Inferior parietal cortex (tissue), 1 donor: ENCODE results near the gene CFAP206.

Experiments used
- DNase-seq: peaks from one replicate; pipeline ENCODE4 v3.0.0-alpha.2; 2016; ENCODE audit errors: extremely low spot score

The CFAP206 gene

DNA sequence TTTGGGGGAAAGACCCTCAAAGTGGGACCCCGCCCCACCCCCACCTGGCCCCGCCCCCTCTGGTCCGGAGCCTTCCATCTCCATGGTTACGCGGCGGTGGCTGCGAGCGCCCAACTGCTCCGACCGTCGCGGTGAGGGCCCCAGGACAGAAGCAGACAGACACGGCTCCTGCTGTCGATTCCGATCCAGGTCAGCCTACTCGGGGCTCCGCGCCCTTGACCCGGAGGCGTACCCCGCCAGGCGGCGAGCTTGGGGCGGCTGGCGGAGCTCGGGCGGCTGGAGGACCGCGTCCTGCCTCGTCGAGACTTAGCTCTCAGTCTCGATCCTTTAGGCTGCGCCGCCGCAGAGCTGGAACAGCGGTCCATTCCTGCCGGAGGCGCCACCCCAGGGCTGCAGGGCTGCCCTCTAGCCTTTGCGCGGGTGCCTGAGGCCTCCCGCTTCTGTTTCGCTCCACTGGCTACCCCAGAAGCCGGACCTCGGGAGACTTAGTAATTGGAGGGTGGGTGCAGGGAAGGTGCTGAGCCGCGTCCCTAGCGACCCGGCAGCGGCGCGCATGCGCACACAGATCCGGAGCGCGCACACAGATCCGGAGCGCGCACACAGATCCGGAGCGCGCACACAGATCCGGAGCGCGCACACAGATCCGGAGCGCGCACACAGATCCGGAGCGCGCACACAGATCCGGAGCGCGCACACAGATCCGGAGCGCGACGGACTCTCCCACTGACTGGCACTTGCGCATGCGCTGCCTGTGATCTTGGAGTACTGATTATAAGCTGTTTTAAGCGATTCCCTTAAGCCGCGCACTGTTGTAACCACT, at the start of gene CFAP206:
Gene CFAP206, plus strand, starts transcription at position 72 of the 820 bp plus-strand sequence. CDS start 1,868 bp downstream, outside the sequence.
- DNase-seq: peak; percentile 87

GRCh38 chr6:87364602-87365252, 43.0 kb upstream of the CFAP206 start:
- peak; percentile 9 for DNase-seq

GRCh38 chr6:87366072-87366827, 41.5 kb upstream of the CFAP206 start:
- no peak for DNase-seq

DNA sequence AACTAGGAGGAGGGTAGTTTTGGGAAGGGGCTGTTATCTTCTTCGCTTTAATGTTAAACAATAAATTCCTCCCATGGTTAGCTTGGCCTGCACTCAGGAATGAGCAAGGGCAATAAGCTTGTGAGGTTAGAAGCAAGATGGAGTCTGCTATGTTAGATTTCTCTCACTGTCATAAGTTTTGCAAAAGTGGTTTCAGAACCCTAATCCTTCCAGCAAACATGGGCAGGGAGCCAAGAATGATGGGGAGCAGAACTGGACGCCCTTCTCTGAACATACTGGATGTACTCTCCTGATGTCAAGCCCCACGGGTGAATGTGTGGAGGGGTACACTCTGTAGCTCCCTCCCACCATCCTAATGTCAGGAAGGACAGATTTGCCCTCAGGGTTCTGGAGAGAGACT, 40.9 kb upstream of the CFAP206 start:
- no peak for DNase-seq

GRCh38 chr6:87373377-87373776, 34.4 kb upstream of the CFAP206 start:
- DNase-seq: no peak

DNA sequence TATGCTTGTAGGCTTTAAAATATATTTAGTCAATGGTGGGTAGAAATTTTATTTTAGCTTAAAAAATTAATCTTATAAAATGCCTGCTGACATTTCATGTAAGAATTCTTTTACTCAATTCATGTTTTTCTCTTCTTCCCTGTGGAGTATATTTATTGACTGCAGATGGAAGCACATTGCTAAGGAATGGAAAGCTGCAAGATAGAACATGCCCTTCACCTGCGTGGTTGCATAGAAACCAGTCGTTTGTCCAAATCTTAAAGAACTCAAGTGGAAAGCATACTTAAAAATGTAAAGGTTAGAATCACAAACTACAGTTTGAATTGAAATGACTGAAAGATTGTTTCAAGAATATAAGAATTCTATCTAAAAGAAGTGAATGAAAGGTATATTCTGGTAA, 32.5 kb upstream of the CFAP206 start:
- DNase-seq: no peak

- DNase-seq: no peak
Observed at GRCh38 chr6:87376643-87377042, 31.1 kb upstream of the CFAP206 start.

DNA sequence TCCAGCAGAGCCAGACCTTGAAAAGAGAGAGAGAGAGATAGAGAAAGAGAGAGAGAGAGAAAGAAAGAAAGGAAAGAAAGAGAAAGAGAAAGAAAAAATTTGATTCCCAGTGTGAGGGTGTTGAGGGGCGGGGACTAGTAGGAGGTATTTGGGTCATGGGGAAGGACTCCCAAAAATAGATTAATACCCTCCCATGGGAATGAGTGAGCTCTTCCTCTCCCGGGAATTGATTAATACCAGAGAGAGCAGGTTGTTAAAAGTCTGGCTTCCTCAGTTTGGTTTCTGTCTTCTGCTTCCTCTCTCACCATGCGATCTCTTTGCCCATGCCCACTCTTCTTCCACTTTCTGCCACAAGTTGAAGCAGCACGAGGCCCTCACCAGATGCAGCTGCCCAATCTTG, 28.8 kb upstream of the CFAP206 start:
- DNase-seq: no peak

- no peak for DNase-seq
Observed at GRCh38 chr6:87382861-87383260, 24.9 kb upstream of the CFAP206 start.

DNA sequence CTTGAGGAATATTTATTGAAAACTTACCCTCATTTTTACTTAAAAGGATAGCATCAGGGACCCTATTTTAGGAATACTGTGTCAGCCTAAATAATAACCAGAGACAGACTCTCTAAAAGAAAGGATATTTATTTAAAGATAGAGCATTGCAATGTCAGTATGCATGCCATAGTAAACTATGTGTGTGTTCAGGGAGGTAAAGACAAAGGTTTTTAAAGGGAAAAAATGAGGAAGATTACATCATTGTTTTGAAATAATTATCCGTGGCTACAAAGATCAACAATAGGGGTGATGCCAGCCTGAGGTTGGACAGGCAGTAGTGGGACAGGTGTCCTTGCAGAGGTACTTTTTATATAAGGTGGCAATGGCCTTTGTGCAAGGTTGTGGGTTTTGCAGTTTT, 23.7 kb upstream of the CFAP206 start:
- DNase-seq: no peak

DNA sequence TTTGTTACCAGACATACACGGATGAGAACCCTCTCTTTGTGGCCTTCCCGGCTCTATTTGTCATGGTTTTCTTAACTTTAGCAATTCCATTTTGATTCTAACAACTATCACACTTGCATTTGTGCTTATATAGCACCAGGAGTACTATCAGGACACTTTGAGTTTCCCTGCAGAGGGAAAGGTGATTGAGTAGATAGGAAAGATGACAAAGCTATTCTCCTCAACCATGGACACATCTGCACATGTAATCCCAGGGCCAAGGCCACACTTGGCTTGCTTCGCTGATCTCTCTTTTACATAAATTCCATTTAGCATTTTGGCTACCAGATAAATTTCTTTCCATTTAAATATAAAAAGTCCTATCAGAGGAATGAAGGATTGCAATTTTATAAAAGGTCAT, 23.3 kb upstream of the CFAP206 start:
- DNase-seq: no peak

- DNase-seq: no peak
Observed at GRCh38 chr6:87391334-87391733, 16.4 kb upstream of the CFAP206 start.

DNA sequence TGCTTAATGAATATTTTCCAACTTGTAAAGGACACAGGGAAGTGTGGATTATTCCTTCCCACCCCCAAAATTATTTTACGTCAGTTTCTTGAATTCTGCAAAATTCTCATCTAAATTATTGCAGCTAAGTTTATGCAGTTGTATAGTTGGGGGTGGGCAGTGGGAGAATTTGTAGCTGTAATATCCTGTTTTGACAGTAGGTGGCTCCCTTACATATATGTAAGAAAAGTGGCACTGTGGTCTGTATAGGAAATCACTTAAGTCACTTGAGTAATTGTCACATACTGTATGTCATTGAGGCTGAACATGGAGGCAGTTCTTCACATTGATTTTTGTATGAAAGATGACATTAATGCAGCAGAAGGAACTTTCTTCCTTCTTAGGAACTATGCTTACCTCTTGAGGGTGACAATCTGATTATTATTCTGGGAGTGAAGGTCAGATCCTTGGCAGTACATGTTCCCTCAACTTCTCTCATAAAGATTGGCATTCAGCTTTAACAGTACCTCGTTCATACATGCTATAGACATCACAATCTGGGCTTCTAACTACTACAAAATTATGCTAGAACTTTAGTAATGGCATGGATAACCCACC, 14.6 kb upstream of the CFAP206 start:
- peak; percentile 81 for DNase-seq

DNA sequence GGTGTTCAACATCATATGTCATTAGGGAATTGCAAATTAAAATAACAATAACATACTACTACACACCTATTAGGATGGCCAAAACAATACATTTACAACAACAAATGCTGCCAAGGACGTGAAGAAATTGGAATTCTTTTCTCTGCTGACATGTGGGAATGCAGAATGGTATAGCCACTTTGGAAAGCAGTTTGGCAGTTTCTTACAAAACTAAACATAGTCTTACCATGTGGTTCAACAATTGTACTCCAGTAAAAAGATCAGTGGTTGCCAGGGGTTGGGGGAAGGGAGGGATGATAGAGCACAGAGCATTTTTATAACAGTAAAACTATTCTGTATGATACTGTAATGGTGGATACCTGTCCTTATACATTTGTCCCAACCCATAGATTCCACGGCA, 12.3 kb upstream of the CFAP206 start:
- DNase-seq: no peak

- DNase-seq: no peak
Observed at GRCh38 chr6:87396595-87397392, 11.0 kb upstream of the CFAP206 start.

- DNase-seq: no peak
Observed at GRCh38 chr6:87397656-87398055, 10.1 kb upstream of the CFAP206 start.

DNA sequence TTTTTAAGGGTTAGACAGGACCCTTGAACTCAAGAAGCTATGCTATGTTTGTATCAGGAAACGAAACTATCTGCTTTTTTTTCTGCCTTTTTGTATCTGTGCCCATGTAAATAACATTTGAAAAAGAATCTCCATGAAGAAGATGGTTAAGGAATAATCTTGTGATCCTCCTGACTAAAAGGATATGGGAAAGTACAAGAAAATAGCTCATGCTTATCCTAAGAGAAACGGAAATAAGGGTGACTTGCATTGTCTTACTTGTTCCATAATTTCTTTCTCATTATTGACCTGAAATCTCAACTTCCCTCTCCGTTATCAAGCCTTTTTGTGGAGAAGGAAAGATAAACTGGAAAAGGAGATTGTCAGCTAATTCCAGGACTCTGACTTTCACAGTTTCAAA, 5.9 kb upstream of the CFAP206 start:
- DNase-seq: no peak

DNA sequence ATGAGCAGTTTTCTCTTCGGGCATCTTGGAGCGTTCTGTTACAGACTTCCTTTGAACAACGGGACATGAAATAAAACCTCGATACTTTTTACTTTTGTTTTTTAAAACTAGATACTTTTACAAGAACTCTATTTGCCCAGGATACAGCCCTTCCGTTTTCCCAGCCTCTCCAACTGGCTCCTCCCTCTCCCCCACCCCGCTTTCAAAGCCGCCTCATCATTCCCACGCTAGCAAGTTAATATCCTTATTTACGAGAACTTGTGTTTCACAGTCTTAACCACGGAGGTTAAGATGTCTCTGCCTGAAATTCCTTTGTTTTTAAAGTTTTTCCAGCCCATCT, 241 bp upstream of the CFAP206 start:
- peak; percentile 68 for DNase-seq

DNA sequence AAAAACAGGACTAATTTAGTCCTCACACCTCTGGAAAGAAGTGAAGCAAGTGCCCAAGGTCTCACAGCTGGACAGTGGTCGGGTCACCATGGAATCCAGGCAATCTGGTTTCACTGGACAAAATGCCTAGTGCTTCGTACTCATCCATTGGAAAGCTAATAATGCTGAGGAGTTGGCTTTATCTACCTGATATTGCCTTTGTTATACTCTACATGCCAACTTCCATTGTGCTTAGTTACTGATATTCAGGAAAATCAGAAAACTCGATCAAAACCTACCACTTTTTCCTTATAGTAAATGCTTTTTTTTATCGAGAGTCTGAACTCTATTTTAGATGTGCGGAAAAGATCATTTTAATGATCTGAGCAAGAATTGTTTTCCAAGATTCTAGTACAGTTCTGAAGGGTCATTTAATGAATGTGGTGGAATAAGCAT, 966 bp downstream of the CFAP206 start:
- no peak for DNase-seq

GRCh38 chr6:87419266-87419665, 11.5 kb downstream of the CFAP206 start:
- DNase-seq: no peak

DNA sequence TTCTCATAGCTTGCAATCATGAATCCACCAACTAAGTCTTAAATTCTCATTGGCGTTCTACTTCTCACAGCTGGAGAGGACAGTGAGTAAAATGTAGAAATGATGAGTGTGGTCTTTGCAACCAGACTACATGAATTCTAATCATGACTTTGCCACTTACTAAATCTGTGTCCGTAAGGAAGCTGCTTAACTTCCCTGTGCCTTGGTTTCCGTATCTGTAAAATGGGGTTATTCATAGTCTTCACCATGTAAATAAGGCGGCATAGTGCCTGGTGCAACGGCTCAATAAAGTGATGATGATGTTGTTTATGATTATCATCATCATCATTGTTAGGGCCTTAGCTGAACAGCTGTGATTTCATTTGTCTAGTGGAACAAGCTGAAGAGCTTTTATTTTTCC, 12.6 kb downstream of the CFAP206 start:
- no peak for DNase-seq
